HG02678 (cell line): ENCODE measurements around the gene LGALS3.
"Not testable (repeated sequence)": the region's sequence is repeated elsewhere in the genome, so short reads cannot be mapped to it uniquely, and the experiment has no call there.

Experiments
- ATAC-seq: cut with Tn5 transposase; IDR thresholded peaks from one replicate; pipeline ENCODE4 v1.9.1; 2021; ENCODE audit warnings: mild to moderate bottlenecking, moderate library complexity; ENCODE audit not compliant: unreplicated experiment

The LGALS3 gene

DNA sequence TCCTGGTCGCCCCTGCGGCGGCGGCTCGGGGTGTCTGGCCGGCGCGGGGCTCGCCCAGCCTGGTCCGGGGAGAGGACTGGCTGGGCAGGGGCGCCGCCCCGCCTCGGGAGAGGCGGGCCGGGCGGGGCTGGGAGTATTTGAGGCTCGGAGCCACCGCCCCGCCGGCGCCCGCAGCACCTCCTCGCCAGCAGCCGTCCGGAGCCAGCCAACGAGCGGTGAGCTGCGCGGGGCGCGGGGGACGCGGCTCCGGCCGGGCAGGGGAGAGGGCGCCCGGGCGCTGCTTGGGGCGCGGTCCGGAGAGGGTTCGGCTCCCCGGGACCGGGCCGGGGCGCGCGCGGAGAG is at the start of gene LGALS3:
Gene LGALS3 (plus strand): TSS at position 167 of the 342 bp plus-strand sequence. CDS start 8,122 bp downstream, outside the sequence.
- peak; percentile 75 for ATAC-seq

DNA sequence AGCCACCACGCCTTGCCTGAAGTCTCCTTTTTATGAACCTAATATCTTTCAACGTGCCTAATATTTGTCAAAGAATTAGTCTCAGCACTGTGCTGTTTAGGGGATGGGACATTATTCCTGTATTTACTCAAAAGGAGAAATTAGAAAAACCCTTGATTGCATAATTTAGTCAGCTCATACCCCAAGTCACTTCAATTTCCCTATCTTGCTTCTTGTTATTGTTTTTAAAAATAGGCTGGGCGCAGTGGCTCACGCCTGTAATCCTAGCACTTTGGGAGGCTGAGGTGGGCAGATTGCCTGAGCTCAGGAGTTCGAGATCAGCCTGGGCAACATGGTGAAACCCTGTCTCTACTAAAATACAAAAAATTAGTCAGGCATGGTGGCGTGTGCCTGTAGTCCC is 49.1 kb upstream of the LGALS3 start:
- ATAC-seq: not testable (repeated sequence)

DNA sequence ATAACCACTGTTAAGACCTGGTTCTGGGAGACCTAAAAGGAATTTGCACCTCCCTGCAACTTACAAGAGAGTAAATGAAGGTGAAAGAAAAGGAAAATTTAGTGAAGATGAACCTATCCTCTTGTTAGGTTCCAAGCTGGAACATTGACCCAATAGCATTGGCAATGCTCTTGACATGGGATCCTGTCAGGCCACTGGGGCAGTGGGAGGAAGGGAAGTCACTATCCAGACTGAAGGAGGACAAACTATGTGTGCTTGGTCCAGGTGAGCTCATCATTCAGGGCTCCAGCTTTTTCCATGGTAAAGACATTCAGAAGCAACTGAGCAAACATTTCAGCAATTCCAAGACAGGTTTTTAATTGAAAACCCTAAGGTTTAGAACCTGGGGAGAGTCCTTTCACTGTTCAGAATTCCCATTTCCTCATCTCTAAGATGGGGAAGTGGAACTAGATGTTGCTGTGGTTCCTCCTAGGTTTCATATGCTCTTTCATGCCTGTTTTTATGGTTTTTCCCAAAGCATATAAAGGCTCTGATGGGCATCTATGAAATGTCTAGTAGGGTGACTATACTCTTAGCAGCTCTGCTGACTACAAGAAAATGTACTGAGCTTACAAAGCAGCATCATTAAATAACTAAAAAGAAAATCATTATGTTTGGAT is 44.5 kb upstream of the LGALS3 start:
- ATAC-seq: no peak

DNA sequence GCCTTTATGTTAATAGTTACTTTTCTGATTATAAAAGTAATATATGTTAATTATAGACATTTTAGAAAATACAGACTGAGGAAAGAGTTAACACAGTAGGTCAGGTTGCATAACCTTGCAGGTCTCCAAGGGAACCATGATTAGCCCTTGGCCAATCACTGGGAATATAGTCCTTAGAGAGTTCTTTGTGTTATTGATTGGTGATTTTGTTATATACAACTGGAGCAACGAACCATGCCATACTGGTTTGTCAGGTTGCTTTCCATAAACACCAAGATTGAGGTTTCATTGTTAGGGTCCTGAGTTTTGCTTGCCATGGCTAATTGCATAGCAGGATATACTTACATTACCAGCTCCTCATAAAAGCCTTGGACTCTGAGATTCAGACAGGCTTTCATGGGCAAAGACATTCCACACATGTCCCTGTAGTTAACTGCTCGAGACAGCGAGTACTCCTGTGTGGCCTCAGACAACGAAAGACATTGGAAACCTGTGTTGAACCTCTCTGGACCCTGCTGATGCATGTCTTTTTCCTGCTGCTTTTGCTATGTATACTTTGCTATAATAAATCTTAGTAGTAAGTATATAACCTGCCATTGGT is 43.9 kb upstream of the LGALS3 start:
- no peak for ATAC-seq

DNA sequence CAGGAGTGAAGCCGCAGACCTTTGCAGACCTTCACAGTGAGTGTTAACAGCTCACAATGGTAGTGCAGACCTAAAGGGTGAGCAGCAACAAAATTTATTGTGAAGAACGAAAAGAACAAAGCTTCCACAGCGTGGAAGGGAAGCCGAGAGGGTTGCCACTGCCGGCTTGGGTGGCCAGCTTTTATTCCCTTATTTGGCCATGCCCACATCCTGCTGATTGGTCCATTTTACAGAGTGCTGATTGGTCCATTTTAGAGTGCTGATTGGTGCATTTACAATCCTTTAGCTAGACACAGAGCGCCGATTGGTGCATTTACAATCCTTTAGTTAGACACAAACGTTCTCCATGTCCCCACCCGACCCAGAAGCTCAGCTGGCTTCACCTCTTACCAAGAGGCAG is 42.1 kb upstream of the LGALS3 start:
- ATAC-seq: no peak

DNA sequence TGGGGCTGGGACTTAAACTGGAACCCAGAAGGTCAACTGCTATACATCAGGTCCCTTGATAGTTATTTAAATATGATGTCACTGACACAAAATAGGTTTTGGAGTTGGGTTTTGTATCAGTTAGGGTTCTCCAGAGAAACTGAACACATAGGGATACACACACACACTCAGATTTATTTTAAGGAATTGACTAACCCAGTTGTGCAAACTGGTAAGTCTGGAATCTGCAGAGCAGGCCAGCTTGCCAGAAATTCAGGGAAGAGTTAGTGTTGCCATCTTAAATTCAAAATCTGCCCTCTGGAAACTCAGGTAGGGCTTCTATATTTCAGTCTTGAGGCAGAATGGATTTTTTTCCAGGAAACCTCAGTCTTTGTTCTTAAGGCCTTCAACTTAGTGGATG is 40.7 kb upstream of the LGALS3 start:
- no peak for ATAC-seq

DNA sequence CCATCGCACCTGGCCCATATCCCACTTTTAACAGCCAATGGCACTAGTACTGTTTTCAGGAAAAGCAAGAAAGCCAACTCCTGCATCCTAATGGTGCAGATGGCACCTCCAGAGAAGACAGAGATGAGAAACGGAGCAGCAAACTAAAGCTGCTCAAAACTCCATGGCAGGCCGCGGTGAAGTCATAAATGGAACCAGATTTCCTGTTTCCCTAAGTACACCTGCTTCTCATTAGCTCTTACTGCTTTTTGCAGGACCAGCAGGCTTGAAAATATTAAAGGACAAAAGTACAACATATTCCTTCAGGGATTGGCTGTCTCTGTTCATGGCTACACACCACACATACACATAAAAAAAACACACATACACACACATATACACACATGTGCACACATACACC is 36.7 kb upstream of the LGALS3 start:
- no peak for ATAC-seq

DNA sequence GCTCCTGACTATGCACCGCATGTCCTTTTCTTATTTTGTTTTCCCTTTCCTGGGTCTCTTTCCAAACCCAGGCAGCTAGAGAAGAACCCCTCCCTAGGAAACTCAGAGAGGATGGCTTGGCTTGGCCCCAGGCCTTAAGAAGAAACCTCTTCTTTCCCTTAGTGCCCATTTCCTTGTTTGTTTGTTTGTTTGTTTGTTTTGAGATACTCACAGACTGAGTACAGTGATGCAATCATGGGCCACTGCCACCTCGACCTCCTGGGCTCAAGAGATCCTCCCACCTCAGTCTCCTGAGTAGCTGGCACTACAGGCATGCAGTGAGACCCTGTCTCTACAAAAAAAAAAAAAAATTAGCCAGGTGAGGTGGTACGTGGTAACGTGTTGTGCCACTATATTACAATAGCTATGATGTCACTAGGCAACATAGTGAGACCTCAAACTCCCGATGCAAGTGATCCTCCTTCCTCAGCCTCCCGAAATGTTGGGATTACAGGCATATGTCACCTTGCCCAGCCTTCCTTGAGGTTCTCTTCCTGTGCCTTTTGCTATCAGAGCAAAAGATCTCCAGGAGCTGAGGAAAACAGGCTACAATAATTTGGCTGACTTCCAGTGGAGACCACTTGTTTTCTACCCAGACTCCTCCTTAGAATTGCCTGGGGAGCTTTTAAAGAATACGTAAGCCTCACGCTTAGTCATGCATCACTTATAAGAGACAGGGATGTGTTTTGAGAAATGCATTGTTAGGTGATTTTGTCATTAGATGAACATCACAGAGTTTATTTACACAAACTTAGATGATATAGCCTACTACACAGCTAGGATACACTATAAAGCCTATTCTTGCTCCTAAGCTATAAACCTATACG is 34.5 kb upstream of the LGALS3 start:
- no peak for ATAC-seq

DNA sequence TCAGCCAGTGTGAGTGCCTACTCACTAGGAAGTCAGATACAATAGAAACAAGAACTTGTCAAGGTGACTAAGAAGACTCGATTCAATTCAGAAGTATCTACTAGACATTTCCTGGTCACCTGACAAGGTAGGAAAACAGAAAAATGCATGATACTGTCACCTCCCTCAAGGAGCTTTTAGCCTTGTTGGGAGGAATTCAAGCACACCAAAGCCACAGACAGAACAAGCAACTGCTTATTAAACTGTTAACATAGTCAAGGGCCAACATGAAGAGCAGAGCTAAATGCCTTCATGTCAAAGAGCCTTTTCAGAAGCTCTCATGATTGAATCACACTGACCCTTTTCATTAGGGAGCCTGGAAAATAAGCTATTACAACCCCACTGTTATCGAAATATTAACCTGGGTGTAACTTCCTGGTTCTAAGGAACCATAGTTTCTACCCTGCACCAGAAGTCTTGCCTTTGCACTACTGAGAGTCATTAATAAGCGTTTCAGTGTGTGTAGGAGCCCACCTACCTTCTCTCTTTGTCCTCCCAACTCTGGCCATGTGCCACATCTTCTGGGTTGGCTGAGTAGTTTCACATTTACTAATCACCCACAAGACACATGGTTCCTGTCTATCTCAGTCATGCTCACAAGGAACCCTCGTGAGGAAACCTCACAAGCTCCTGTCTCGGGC is 31.0 kb upstream of the LGALS3 start:
- peak; percentile 70 for ATAC-seq

DNA sequence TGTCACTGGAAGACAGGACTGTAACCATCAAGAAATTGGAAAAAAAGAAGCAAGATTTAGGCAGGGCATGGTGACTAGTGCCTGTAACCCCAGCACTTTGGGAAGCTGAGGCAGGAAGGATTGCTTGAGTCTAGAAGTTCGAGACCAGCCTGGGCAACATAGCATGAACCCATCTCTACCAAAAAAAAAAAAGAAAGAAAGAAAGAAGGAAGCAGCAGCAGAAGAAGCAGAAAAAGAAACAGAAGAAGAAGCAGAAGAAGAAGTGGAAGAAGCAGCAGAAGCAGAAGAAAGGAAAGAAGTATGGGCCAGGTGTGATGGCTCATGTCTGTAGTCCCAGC is 30.5 kb upstream of the LGALS3 start:
- no peak for ATAC-seq

DNA sequence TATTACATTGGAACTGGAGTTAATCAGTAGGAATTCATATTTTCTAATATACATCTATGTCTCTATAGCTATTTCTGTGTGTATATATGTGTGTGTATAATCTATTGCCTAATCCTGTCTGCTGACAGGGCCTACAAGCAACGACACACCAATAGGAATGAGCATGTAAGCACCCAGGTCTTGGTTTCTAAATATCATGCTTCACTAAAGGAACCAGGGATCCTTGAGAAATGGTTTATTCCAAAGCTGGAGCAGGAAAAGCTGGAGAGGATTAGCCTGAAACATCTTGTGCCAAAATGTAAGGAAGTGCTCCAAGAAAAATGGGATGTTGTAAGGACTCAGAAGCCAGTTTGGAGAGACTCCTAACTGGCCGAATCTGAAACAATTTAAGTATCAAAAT is 29.3 kb upstream of the LGALS3 start:
- ATAC-seq: no peak

DNA sequence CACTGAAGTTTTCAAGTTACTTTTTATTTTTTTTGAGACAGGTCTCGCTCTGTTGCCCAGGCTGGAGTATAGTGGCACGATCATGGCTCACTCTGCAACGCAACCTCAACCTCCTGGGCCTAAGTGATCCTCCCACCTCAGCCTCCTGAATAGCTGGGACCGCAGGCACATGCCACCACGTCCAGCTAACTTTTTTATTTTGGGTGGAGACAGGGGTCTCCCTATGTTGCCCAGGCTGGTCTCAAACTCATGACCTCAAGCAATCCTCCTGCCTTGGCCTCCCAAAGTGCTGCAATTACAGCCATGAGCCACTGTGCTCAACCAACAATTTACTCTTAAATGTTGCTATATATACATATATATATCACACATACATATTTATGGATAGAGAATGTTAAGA is 27.4 kb upstream of the LGALS3 start:
- ATAC-seq: no peak

DNA sequence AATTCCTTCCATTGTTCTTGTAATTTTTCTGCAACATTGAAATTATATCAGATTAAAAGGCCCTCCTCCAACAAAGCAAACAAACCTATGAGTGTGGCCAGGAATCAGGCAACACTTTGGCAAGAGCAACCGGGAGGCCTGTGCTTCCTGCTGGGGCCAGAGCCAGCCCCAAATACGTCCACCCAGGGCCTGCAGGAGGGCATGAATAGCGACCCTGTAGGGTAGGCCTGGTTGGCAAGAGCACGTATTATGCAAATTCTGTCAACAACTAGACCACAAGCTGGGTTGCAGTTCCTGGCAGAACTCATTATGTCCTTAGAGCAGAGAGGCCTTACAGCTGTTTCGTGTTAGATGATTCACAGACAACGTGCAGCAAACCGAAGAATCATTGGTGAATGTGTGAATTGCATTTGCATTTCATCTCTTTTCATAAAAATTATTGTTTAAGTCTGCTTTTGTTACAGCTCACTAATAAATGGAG is 26.9 kb upstream of the LGALS3 start:
- ATAC-seq: peak; percentile 68

DNA sequence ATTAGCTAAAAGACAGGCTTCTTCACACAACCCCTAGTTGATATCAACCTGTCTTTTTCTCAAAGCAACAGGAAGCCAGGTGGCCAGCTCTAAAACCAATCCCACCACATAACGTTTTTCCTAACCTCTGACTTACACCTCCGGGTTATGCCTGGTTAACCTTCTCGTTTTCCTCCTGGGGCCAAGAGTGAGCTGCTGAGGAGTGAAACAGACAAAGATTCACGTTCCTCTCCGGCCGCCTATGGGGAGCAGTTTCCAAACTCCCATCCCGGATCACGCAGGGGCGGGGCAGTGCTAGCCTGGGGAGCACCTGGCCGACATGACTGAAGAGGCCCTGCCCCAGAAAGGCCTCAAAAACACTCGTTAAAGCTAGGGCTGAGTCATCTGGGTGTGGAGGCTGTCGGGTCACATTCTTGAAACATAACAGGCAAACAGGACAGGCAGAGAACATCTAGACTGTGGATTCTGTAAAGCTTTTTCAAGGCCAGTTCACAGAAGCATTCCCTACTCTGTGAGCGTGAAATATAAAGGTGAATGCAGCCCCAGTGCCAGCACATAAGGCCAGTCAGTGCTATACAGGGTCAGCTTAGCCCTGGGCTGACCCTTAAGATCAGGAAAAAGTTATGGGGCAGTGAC is 25.9 kb upstream of the LGALS3 start:
- ATAC-seq: peak; percentile 36

DNA sequence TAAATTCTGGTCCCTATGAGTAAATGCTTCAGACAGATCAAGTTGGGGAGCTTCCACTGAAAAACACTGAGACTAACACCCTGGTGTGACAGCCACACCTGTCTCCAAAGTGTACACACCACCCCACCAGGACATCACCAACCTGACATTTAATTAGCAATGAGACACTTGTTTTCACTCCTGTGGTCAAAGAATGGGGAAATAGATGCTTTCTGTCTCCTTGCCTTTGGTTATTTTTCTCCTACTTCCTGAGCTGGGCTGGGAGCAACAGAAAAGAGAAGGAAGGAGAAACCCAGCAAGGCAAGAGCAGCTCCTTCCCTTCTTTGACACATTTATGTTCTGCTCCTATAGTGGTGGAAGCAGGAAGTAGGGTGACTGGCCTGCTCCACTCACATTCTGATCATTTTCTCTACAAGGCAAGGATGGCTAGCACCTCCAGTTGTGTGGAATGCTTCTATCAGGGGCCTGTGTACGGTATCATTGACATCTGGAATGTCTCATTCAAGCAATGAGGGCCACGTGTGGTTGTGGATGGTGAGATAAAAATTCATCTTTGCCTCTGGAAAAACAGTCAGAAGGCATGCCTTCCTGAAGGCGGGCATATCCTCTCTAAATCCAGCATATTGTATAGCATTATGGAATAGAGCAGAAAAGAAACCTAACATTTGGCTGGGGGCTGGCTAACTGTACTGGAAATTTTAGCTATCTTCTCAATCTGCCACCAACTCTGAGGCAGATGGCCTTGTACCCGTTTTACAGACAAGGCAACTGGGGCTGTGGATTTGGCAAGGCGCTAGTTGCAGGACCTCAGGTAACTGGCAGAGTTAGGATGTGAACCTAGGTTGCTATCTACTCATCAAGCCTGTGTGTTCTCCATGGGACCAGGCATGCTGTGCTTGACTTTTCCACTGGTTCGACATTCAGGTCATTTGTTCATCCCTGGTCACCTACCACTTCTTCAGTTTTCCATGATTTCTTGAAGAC is 24.8 kb upstream of the LGALS3 start:
- no peak for ATAC-seq

DNA sequence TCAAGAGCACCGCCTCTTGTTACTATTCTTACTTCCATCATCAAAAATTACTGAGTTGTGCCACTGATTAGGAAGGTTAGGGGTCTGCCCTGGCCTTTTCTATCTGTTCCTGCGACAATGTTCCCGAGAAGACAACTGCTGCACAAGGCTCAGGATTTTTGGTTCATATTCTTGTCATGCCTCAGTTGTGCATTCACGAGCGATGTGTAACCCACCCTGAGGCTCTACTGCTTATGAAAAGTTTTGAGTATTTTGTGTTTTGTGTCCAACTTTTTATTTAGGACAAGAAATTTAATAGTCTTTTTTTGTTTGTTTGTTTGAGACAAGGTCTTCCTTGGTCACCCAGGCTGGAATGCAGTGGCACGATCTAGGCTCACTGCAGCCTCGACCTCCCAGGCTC is 23.1 kb upstream of the LGALS3 start:
- no peak for ATAC-seq

DNA sequence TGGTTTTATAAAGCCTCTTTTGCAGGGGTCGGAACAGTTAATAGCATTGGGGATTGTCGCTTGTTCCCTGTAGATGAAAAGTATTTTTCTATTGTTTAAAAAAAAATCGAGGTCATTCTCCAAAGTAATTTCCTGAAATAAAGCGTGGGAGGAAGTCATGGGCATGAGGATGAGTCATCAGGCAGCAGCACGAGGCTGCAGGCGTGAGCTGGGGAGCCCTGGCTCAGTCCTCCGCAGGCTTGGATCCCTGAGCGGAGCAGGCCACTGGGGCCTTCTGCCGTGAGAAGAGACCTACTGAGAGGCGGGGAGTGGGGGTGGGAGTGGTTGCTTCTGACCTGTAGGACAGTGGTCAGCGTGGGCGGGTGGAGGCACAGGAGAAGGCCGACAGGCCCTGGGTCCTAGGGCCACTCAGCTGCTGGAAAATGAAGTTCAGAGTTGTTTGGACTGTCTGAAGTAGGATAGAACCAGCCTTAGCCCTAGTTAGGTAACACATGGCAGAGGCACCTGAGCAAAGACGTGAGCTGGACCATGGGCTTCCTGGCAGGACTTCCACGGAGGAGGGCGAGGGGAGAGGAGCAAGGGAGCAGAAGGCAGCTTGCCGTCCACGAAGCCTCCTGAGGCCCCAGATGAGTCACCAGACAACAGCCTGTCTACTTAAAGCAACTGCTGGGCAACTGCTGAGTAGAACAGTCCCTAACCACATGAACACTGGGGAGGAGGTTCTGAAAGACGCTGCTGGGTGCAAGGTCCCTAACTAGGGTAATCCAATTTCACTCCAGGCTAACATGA is 21.1 kb upstream of the LGALS3 start:
- peak; percentile 49 for ATAC-seq

DNA sequence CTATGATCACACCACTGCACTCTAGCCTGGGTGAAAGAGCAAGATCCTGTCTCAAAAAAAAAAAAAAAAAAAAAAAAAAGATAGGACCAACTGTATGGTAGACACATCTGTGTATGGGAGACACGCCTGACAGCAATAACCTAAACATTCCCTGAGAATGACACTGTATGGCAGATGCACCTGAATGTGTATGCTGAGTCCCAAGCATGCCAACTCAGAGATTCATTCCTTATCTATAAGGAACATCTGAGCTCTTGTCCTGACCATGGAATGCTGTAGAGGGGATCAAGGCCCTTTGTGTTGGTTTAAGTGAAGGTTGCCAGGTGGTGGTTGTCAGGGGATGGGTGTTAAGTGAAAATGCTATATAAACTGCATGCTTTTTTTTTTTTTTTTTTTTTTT is 19.2 kb upstream of the LGALS3 start:
- no peak for ATAC-seq

DNA sequence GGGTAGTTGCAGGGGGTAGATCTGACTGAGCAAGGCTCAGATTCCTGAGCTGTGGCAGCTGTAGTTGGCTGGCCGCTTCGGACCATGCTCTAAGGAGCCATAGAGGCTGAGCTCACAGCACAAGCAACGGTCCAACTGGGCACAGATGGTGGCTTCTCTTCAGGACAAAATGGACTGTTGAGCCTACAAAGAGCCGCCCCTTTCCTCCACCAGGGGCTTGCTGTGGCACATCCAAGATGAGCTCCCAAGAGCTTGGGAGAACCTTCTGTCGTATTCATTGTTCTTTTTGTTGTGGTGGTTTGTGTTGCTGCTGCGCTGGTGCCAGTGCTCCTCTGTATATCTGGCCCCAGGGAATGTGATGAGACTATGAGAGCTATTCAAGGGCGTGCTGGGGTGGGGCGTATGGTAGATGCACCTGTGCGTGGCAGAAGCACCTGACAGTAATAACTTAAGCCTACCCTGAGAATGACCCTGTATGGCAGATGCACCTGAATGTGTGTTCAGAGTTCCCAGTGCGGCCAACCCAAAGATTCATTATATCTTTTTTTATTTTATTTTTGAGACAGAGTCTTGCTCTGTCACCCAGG is 17.8 kb upstream of the LGALS3 start:
- no peak for ATAC-seq
